GM06990 (cell line): Measurements from ENCODE around the gene BAIAP2L1.

Experiments used
- DNase-seq: peaks from one replicate; pipeline ENCODE4 v3.0.0-alpha.2; 2011; ENCODE audit not compliant: insufficient read length; ENCODE audit errors: extremely low read depth
- H3K27me3 ChIP-seq: replicated peaks from 2 replicates; pipeline ENCODE4 v1.6.0; 2011; ENCODE audit warnings: low read length; ENCODE audit not compliant: control insufficient read depth, insufficient read depth
- H3K36me3 ChIP-seq: 2 replicates; pipeline ENCODE4 v1.5.1; 2011; ENCODE audit warnings: low read length; ENCODE audit not compliant: control insufficient read depth, insufficient read depth
- H3K4me3 ChIP-seq: replicated peaks from 2 replicates; pipeline ENCODE4 v1.5.1; 2011; ENCODE audit warnings: low read depth, mild to moderate bottlenecking, control low read depth, low read length
- CTCF ChIP-seq: IDR thresholded peaks from 2 replicates; pipeline ENCODE4 v1.5.1; 2011; ENCODE audit warnings: low read length, control low read depth, mild to moderate bottlenecking, inconsistent platforms; ENCODE audit not compliant: insufficient read depth, poor library complexity, severe bottlenecking

BAIAP2L1 gene

GRCh38 chr7:98276241-98276761, 124.6 kb downstream of the BAIAP2L1 start:
- Histone ChIP-seq H3K36me3 (no peaks in the 10 kb centered on the region), H3K27me3 (no peaks in the 10 kb centered on the region), H3K4me3 (no peak overlapping the region)
- DNase-seq: no peak
- no peak for TF ChIP-seq CTCF

DNA sequence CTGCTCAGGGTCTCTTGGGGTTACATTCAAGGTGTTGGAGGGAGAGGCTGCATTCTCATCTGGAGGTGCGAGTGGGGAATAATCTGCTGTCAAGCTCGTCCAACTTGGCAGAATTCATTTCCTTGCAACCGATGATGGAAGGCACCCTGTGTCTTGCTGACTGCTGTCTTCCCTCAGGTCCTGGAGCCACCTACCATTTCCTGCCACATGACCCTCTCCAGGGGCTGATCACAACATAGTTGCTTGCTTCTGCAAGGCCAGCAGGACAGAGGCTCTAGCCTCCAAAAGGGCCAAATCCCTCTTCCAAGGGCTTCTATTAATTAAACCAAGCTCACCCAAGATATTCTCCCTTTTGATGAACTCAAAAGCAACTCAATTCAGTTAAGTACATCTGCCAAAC, 133.6 kb downstream of the BAIAP2L1 start:
- no peak for TF ChIP-seq CTCF

GRCh38 chr7:98266840-98267239, 134.1 kb downstream of the BAIAP2L1 start:
- peak; percentile 35 for TF ChIP-seq CTCF
- no peak for DNase-seq
- no peaks in the 10 kb centered on the region for H3K27me3 ChIP-seq
- H3K4me3 ChIP-seq: no peak overlapping the region
- H3K36me3 ChIP-seq: no peaks in the 10 kb centered on the region

More for the DNA sequence above, 133.6 kb downstream of the BAIAP2L1 start:
- Histone ChIP-seq H3K4me3 (no peak overlapping the region), H3K27me3 (no peaks in the 10 kb centered on the region), H3K36me3 (no peaks in the 10 kb centered on the region)
- DNase-seq: no peak

- no peak overlapping the region for H3K4me3 ChIP-seq
- H3K27me3 ChIP-seq: no peaks in the 10 kb centered on the region
- no peak for DNase-seq
- TF ChIP-seq CTCF: no peak
- H3K36me3 ChIP-seq: no peaks in the 10 kb centered on the region
These were observed 135.0 kb downstream of the BAIAP2L1 start for GRCh38 chr7:98265841-98266271.

GRCh38 chr7:98257701-98258100, 143.2 kb downstream of the BAIAP2L1 start:
- H3K36me3 ChIP-seq: peaks cover 2% of the 10 kb centered on the region
- no peak for DNase-seq
- no peaks in the 10 kb centered on the region for H3K27me3 ChIP-seq
- TF ChIP-seq CTCF: no peak
- no peak overlapping the region for H3K4me3 ChIP-seq

- Histone ChIP-seq H3K27me3 (no peaks in the 10 kb centered on the region), H3K36me3 (peaks cover 2% of the 10 kb centered on the region), H3K4me3 (no peak overlapping the region)
- DNase-seq: no peak
- no peak for TF ChIP-seq CTCF
These were observed 144.5 kb downstream of the BAIAP2L1 start for GRCh38 chr7:98256431-98256830.
